Loucy (cell line): Measurements from ENCODE around the gene IRF9.

Experiments used
- H2AFZ ChIP-seq: fragments of 200-600 bp; sonication (generic); 2 replicates; pipeline ENCODE4 v1.6.0; 2016; ENCODE audit warnings: antibody characterized with exemption, mild to moderate bottlenecking, low read length, moderate library complexity
- H3F3A ChIP-seq: fragments of 200-600 bp; 2 replicates; pipeline ENCODE4 v1.6.0; 2016; ENCODE audit warnings: antibody characterized with exemption, low read depth, mild to moderate bottlenecking
- H3K27me3 ChIP-seq: fragments of 200-600 bp; sonication (generic); 2 replicates; pipeline ENCODE4 v1.6.1; 2014; ENCODE audit warnings: low read length, mild to moderate bottlenecking; ENCODE audit not compliant: insufficient read depth, poor library complexity, severe bottlenecking
- H3K36me3 ChIP-seq: fragments of 200-600 bp; sonication (generic); 2 replicates; pipeline ENCODE4 v1.6.1; 2016; ENCODE audit warnings: low read length; ENCODE audit not compliant: insufficient read depth
- H3K4me1 ChIP-seq: fragments of 200-600 bp; sonication (generic); 2 replicates; pipeline ENCODE4 v1.5.1; 2014; ENCODE audit warnings: low read length, mild to moderate bottlenecking; ENCODE audit not compliant: insufficient read depth, poor library complexity, severe bottlenecking
- H3K4me2 ChIP-seq: fragments of 200-600 bp; sonication (generic); 2 replicates; pipeline ENCODE4 v1.6.0; 2014; ENCODE audit warnings: antibody characterized with exemption, low read length, low read depth, mild to moderate bottlenecking; ENCODE audit not compliant: poor library complexity, severe bottlenecking
- H3K4me3 ChIP-seq: fragments of 200-600 bp; sonication (generic); 2 replicates; pipeline ENCODE4 v1.5.1; 2014; ENCODE audit warnings: low read length, mild to moderate bottlenecking, mixed read lengths; ENCODE audit not compliant: poor library complexity, severe bottlenecking
- H3K79me2 ChIP-seq: fragments of 200-600 bp; sonication (generic); 2 replicates; pipeline ENCODE4 v1.6.1; 2014; ENCODE audit warnings: low read length; ENCODE audit not compliant: insufficient read depth
- H3K9ac ChIP-seq: fragments of 200-600 bp; sonication (generic); 2 replicates; pipeline ENCODE4 v1.6.0; 2014; ENCODE audit warnings: mild to moderate bottlenecking, low read depth, low read length, moderate library complexity; ENCODE audit not compliant: poor library complexity, severe bottlenecking
- H3K9me2 ChIP-seq: fragments of 200-600 bp; sonication (generic); replicated peaks from 2 replicates; pipeline ENCODE4 v1.6.1; 2016; ENCODE audit warnings: low read depth, low read length, mixed read lengths
- H3K9me3 ChIP-seq: fragments of 200-600 bp; sonication (generic); 2 replicates; pipeline ENCODE4 v1.6.1; 2014; ENCODE audit warnings: mild to moderate bottlenecking, antibody characterized with exemption, low read length, low read depth; ENCODE audit not compliant: insufficient read depth
- H4K20me1 ChIP-seq: fragments of 200-600 bp; sonication (generic); 2 replicates; pipeline ENCODE4 v1.6.0; 2014; ENCODE audit warnings: antibody characterized with exemption, low read length, mild to moderate bottlenecking; ENCODE audit not compliant: insufficient read depth, poor library complexity, severe bottlenecking
- CTCF ChIP-seq: fragments of 200-600 bp; sonication (generic); conservative IDR thresholded peaks from 2 replicates; pipeline ENCODE4 v1.5.1; 2014; ENCODE audit warnings: mild to moderate bottlenecking, antibody characterized with exemption, low read length
- EZH2phosphoT487 ChIP-seq: fragments of 200-600 bp; IDR thresholded peaks from 2 replicates; pipeline ENCODE4 v1.6.1; 2018; ENCODE audit warnings: antibody characterized with exemption, mild to moderate bottlenecking, moderate library complexity, borderline replicate concordance

Gene IRF9

DNA sequence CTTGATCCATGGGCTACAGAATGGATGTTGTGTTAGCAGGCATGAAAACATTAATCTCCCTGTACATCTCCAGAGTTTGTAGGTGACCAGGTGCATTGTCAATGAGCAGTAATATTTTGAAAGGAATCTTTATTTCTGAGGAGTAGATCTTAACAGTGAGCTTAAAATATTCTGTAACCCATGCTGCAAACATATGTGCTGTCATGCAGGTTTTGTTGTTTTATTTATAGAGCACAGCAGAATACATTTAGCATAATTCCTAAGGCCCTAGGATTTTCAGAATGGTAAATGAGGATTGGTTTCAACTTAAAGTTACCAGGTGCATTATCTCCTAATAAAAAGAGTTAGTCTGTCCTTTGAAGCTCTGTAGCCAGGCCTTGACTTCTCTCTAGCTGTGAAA lies 34.1 kb upstream of the IRF9 start:
- H2AFZ ChIP-seq: no peak overlapping the region
- no peaks in the 10 kb centered on the region for H3K9me2 ChIP-seq
- TF ChIP-seq EZH2phosphoT487 (no peak), CTCF (no peak)
- no peaks in the 10 kb centered on the region for H3K27me3 ChIP-seq
- peaks cover 7% of the 10 kb centered on the region; the same call in 1 of the 2 replicates for H3K36me3 ChIP-seq
- H3K9me3 ChIP-seq: no peaks in the 10 kb centered on the region
- H3K9ac ChIP-seq: no peak overlapping the region
- H3K4me1 ChIP-seq: peaks cover 8% of the 10 kb centered on the region
- H4K20me1 ChIP-seq: no peaks in the 10 kb centered on the region
- no peak overlapping the region for H3K4me2 ChIP-seq
- no peak overlapping the region for H3K4me3 ChIP-seq
- H3F3A ChIP-seq: no peaks in the 10 kb centered on the region
- H3K79me2 ChIP-seq: no peaks in the 10 kb centered on the region

DNA sequence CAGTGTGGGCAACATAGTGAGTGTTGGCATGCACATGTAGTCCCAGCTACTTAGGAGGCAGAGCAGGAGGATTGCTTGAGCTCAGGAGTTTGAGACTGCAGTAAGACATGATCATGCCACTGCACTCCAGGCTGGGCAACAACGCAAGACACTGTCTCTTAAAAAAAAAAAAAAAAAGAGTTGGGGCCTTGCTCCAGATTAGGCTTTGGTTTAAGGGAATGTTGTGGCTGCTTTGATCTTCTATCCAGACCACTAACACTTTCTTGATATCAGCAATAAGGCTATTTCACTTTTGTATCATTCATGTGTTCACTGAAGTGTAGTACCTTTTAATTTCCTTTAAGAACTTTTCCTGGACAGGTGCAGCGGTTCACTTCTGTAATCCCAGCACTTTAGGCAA lies 33.4 kb upstream of the IRF9 start:
- Histone ChIP-seq H3K36me3 (peaks cover 4% of the 10 kb centered on the region; the same call in 1 of the 2 replicates), H4K20me1 (no peaks in the 10 kb centered on the region), H3K79me2 (no peaks in the 10 kb centered on the region), H3F3A (no peaks in the 10 kb centered on the region), H3K4me2 (no peak overlapping the region), H3K9me3 (no peaks in the 10 kb centered on the region), H3K27me3 (no peaks in the 10 kb centered on the region), H3K4me3 (no peak overlapping the region), H3K9ac (no peak overlapping the region), H3K9me2 (no peaks in the 10 kb centered on the region), H3K4me1 (peaks cover 14% of the 10 kb centered on the region), H2AFZ (no peak overlapping the region)
- TF ChIP-seq CTCF (no peak), EZH2phosphoT487 (no peak)

DNA sequence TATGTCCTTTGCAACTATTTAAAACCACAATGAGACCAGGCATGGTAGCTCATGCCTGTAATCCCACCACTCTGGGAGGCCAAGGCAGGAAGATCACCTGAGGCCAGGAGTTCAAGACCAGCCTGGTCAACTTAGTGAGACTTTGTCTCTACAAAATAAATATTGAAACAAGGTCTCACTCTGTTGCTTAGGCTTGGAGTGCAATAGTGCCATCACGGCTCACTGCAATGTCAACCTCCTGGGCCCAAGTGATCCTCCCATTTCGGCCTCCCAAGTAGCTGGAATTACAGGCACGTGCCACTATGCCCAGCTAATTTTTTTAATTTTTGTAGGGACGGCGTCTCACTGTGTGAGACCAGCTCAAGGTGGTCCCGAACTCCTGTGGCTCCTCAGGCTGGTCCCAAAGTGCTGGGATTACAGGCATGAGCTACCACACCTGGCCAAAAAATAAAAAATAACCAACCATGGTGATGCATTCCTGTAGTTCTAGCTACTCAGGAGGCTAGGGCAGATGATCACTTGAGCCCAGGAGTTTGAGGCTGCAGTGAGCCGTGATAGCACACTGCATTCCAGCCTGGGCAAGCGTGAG lies 31.6 kb upstream of the IRF9 start:
- peaks cover 15% of the 10 kb centered on the region for H3K4me1 ChIP-seq
- no peak overlapping the region for H3K4me3 ChIP-seq
- H4K20me1 ChIP-seq: no peaks in the 10 kb centered on the region
- H3K79me2 ChIP-seq: no peaks in the 10 kb centered on the region
- H3K4me2 ChIP-seq: no peak overlapping the region
- H3F3A ChIP-seq: no peaks in the 10 kb centered on the region
- no peak overlapping the region for H2AFZ ChIP-seq
- no peaks in the 10 kb centered on the region for H3K27me3 ChIP-seq
- no peaks in the 10 kb centered on the region for H3K9me3 ChIP-seq
- H3K9ac ChIP-seq: no peak overlapping the region
- no peaks in the 10 kb centered on the region for H3K9me2 ChIP-seq
- no peak for TF ChIP-seq EZH2phosphoT487
- TF ChIP-seq CTCF: no peak
- no peaks in the 10 kb centered on the region for H3K36me3 ChIP-seq
